ENCODE results near the gene AKAP6.

Gene AKAP6

GRCh38 chr14:32678088-32678487 is 349.0 kb downstream of the AKAP6 start:
- no peak for DNase-seq (ENCODE audit: low spot score)
- no peak for TF ChIP-seq CTCF (IDR thresholded peaks at IDR 0.05)
- Histone ChIP-seq H3K27ac (no peak overlapping the region), H3K4me3 (no peak overlapping the region)

GRCh38 chr14:32679927-32680612 is 351.0 kb downstream of the AKAP6 start:
- no peak for TF ChIP-seq CTCF (IDR thresholded peaks at IDR 0.05)
- no peak for DNase-seq (ENCODE audit: low spot score)
- H3K4me3 ChIP-seq, result no peak overlapping the region
- H3K27ac ChIP-seq, result no peak overlapping the region

- H3K4me3 ChIP-seq, result no peak overlapping the region
- no peak overlapping the region for H3K27ac ChIP-seq
- no peak for DNase-seq (ENCODE audit: low spot score)
- no peak for TF ChIP-seq CTCF (IDR thresholded peaks at IDR 0.05)
Measured at GRCh38 chr14:32681598-32681997, 352.5 kb downstream of the AKAP6 start.

- DNase-seq (ENCODE audit: low spot score), result no peak
- Histone ChIP-seq H3K4me3 (no peak overlapping the region), H3K27ac (no peak overlapping the region)
- TF ChIP-seq CTCF (IDR thresholded peaks at IDR 0.05), result no peak
Measured at GRCh38 chr14:32682214-32682613, 353.1 kb downstream of the AKAP6 start.

GRCh38 chr14:32683679-32684078 is 354.6 kb downstream of the AKAP6 start:
- no peak overlapping the region for H3K4me3 ChIP-seq
- no peak for DNase-seq (ENCODE audit: low spot score)
- H3K27ac ChIP-seq, result no peak overlapping the region
- TF ChIP-seq CTCF (IDR thresholded peaks at IDR 0.05), result no peak

- no peak for TF ChIP-seq CTCF (IDR thresholded peaks at IDR 0.05)
Measured at GRCh38 chr14:32688941-32689340, 359.8 kb downstream of the AKAP6 start.

GRCh38 chr14:32692441-32692840 is 363.3 kb downstream of the AKAP6 start:
- H3K27ac ChIP-seq, result no peak overlapping the region
- no peak for TF ChIP-seq CTCF (IDR thresholded peaks at IDR 0.05)
- no peak for DNase-seq (ENCODE audit: low spot score)
- no peak overlapping the region for H3K4me3 ChIP-seq

More at GRCh38 chr14:32688941-32689340, 359.8 kb downstream of the AKAP6 start:
- H3K27ac ChIP-seq, result no peak overlapping the region
- no peak for DNase-seq (ENCODE audit: low spot score)
- no peak overlapping the region for H3K4me3 ChIP-seq

Measured in coronary artery (tissue), 2 donors.